DOHH2 (cell line): ENCODE measurements around the gene LAMA2.

Experiments used
- H3F3A ChIP-seq: fragments of 200-600 bp; sonication (generic), shearing (Covaris generic); 2 replicates; pipeline ENCODE4 v1.6.0; 2016; ENCODE audit warnings: antibody characterized with exemption, mild to moderate bottlenecking; ENCODE audit not compliant: control insufficient read depth, insufficient read depth
- H3K27ac ChIP-seq: fragments of 200-600 bp; sonication (generic); 2 replicates; pipeline ENCODE4 v1.5.1; 2014; ENCODE audit warnings: low read depth, mild to moderate bottlenecking, low read length, moderate library complexity
- H3K27me3 ChIP-seq: fragments of 200-600 bp; sonication (generic); 2 replicates; pipeline ENCODE4 v1.6.1; 2014; ENCODE audit warnings: mild to moderate bottlenecking, low read length, mixed read lengths; ENCODE audit not compliant: control insufficient read depth
- H3K36me3 ChIP-seq: fragments of 200-600 bp; sonication (generic); 2 replicates; pipeline ENCODE4 v1.6.1; 2014; ENCODE audit warnings: mild to moderate bottlenecking, low read length, moderate library complexity, mixed read lengths; ENCODE audit not compliant: control insufficient read depth
- H3K4me1 ChIP-seq: fragments of 200-600 bp; sonication (generic); 2 replicates; pipeline ENCODE4 v1.6.1; 2014; ENCODE audit warnings: mild to moderate bottlenecking, low read length, mixed read lengths; ENCODE audit not compliant: control insufficient read depth
- H3K4me2 ChIP-seq: fragments of 200-600 bp; sonication (generic); 2 replicates; pipeline ENCODE4 v1.6.0; 2014; ENCODE audit warnings: mild to moderate bottlenecking, low read length, moderate library complexity
- H3K4me3 ChIP-seq: fragments of 200-600 bp; sonication (generic); 2 replicates; pipeline ENCODE4 v1.5.1; 2014; ENCODE audit warnings: mild to moderate bottlenecking, low read length, mixed read lengths
- H3K79me2 ChIP-seq: fragments of 200-600 bp; sonication (generic); 2 replicates; pipeline ENCODE4 v1.6.1; 2014; ENCODE audit warnings: mild to moderate bottlenecking, low read length, mixed read lengths; ENCODE audit not compliant: control insufficient read depth
- H3K9me2 ChIP-seq: fragments of 200-600 bp; sonication (generic); replicated peaks from 2 replicates; pipeline ENCODE4 v1.6.1; 2014; ENCODE audit warnings: mild to moderate bottlenecking, low read length, mixed read lengths; ENCODE audit not compliant: control insufficient read depth
- H3K9me3 ChIP-seq: fragments of 200-600 bp; sonication (generic); 2 replicates; pipeline ENCODE4 v1.6.1; 2014; ENCODE audit warnings: antibody characterized with exemption, low read length, mixed read lengths; ENCODE audit not compliant: control insufficient read depth, insufficient read depth
- H4K20me1 ChIP-seq: fragments of 200-600 bp; sonication (generic); 2 replicates; pipeline ENCODE4 v1.6.0; 2014; ENCODE audit warnings: low read depth, mild to moderate bottlenecking, antibody characterized with exemption, low read length, moderate library complexity; ENCODE audit not compliant: control insufficient read depth, insufficient read depth
- CTCF ChIP-seq: fragments of 200-600 bp; sonication (generic); IDR thresholded peaks from one replicate; pipeline ENCODE4 v1.5.1; 2014; ENCODE audit warnings: antibody characterized with exemption, mild to moderate bottlenecking, low read depth, low read length; ENCODE audit not compliant: poor library complexity, severe bottlenecking
- EZH2phosphoT487 ChIP-seq: fragments of 200-600 bp; sonication (generic); IDR thresholded peaks from 2 replicates; pipeline ENCODE4 v1.6.1; 2017; ENCODE audit warnings: borderline replicate concordance, mild to moderate bottlenecking, antibody characterized with exemption, low read length, moderate library complexity, mixed read lengths

Gene LAMA2

GRCh38 chr6:129321303-129321702 is 438.4 kb downstream of the LAMA2 start:
- no peaks in the 10 kb centered on the region for H4K20me1 ChIP-seq
- H3K9me2 ChIP-seq: no peaks in the 10 kb centered on the region
- H3K27me3 ChIP-seq: no peaks in the 10 kb centered on the region
- no peak overlapping the region for H3K4me3 ChIP-seq
- H3K4me1 ChIP-seq: no peaks in the 10 kb centered on the region
- no peak overlapping the region for H3K4me2 ChIP-seq
- no peaks in the 10 kb centered on the region for H3K36me3 ChIP-seq
- no peak overlapping the region for H3K27ac ChIP-seq
- H3K79me2 ChIP-seq: no peaks in the 10 kb centered on the region
- TF ChIP-seq CTCF: no peak
- TF ChIP-seq EZH2phosphoT487: no peak
- no peaks in the 10 kb centered on the region for H3F3A ChIP-seq
- H3K9me3 ChIP-seq: no peaks in the 10 kb centered on the region

- Histone ChIP-seq H3K4me3 (no peak overlapping the region), H3K36me3 (no peaks in the 10 kb centered on the region), H3F3A (no peaks in the 10 kb centered on the region), H3K27me3 (no peaks in the 10 kb centered on the region), H3K9me3 (no peaks in the 10 kb centered on the region), H3K9me2 (no peaks in the 10 kb centered on the region), H3K4me2 (no peak overlapping the region), H3K4me1 (no peaks in the 10 kb centered on the region), H3K79me2 (no peaks in the 10 kb centered on the region), H4K20me1 (no peaks in the 10 kb centered on the region), H3K27ac (no peak overlapping the region)
- TF ChIP-seq CTCF (no peak), EZH2phosphoT487 (no peak)
Measured at GRCh38 chr6:129324345-129324744, 441.4 kb downstream of the LAMA2 start.

GRCh38 chr6:129329678-129330077 is 446.7 kb downstream of the LAMA2 start:
- H3K9me3 ChIP-seq: no peaks in the 10 kb centered on the region
- H3K79me2 ChIP-seq: no peaks in the 10 kb centered on the region
- H3F3A ChIP-seq: no peaks in the 10 kb centered on the region
- no peak overlapping the region for H3K4me3 ChIP-seq
- H3K4me2 ChIP-seq: no peak overlapping the region
- H4K20me1 ChIP-seq: no peaks in the 10 kb centered on the region
- H3K9me2 ChIP-seq: no peaks in the 10 kb centered on the region
- no peaks in the 10 kb centered on the region for H3K36me3 ChIP-seq
- TF ChIP-seq CTCF (no peak), EZH2phosphoT487 (no peak)
- no peaks in the 10 kb centered on the region for H3K27me3 ChIP-seq
- no peak overlapping the region for H3K27ac ChIP-seq
- H3K4me1 ChIP-seq: no peaks in the 10 kb centered on the region
